Measurements from ENCODE around the gene GRHL3.

DNA sequence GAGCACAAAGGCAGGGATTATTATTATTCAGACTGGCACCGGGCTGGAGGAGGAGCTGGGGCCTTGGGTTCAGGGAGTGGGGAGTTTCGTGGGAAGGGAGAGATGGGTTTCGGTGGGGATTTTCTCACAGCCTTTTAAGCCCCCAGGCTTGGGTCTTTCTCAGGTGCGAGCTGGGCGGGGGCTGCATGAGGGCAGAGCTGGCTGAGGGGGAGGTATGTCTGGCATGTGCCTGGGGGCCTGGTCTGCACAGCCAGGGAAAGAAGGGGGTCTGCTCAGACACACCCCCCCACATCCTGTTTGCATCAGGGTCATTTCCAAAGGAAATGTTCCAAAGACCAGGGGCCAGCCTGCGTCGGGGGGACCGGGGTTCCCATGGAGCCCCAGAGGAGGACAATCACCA is 21.6 kb downstream of the GRHL3 start:
- no peak for TF ChIP-seq POLR2A (IDR thresholded peaks at IDR 0.05; ENCODE audit: low read depth, low read length)
- no peak for TF ChIP-seq POLR2AphosphoS5 (IDR thresholded peaks at IDR 0.05; ENCODE audit: low read depth, low read length)
- TF ChIP-seq TAF1 (IDR thresholded peaks at IDR 0.05; ENCODE audit: borderline replicate concordance, low read depth, low read length), result no peak

Data from GM12892 (cell line).